Esophagus squamous epithelium (tissue), 5 donors: ENCODE data around the gene TECPR1. TPM values are rescaled to one million over a fixed set of nuclear protein-coding genes. Genes with fewer than 3 reads are reported as not detected.
"Not testable (repeated sequence)": the region's sequence is repeated elsewhere in the genome, so short reads cannot be mapped to it uniquely, and the experiment has no call there.

Experiments
- DNase-seq: peaks from one replicate; lab custom pipeline; 2025; lab: John Stamatoyannopoulos, UW
- H3K27ac ChIP-seq, 4 donors: fragments of 200-600 bp; sonication (generic); one replicate each; pipeline ENCODE4 v1.5.1; 2016 to 2019; ENCODE audit warnings: mild to moderate bottlenecking in 1 of 4
- H3K27me3 ChIP-seq, 4 donors: fragments of 200-600 bp; sonication (generic); 1 replicate in 3 of 4; 2 replicates in 1 of 4; pipeline versions ENCODE4 v1.5.1 to v1.6.0; 2017 to 2021; ENCODE audit warnings: antibody characterized with exemption in 1 of 4
- H3K36me3 ChIP-seq, 3 donors: fragments of 200-600 bp; sonication (generic); one replicate each; pipeline ENCODE4 v1.5.1; 2016 to 2019
- H3K4me1 ChIP-seq, 3 donors: fragments of 200-600 bp; sonication (generic); one replicate each; pipeline ENCODE4 v1.5.1; 2017 to 2019
- H3K4me3 ChIP-seq, 4 donors: fragments of 200-600 bp; sonication (generic); 1 replicate in 3 of 4; 2 replicates in 1 of 4; pipeline ENCODE4 v1.5.1; 2016 to 2019; ENCODE audit warnings: mild to moderate bottlenecking in 2 of 4, moderate library complexity in 1 of 4
- H3K9me3 ChIP-seq, 3 donors: fragments of 200-600 bp; sonication (generic); one replicate each; pipeline ENCODE4 v1.5.1; 2016 to 2019
- CTCF ChIP-seq, 6 experiments: fragments of 450-650 bp in 4 of 6; fragments of 200-600 bp in 2 of 6; sonication (generic) in 2 of 6; IDR thresholded peaks; one replicate each; pipeline ENCODE4 v1.5.1; 2016 to 2019; ENCODE audit warnings: antibody characterized with exemption in 6 of 6, mild to moderate bottlenecking in 4 of 6, moderate library complexity in 4 of 6
- POLR2A ChIP-seq, 4 donors: fragments of 450-650 bp; IDR thresholded peaks; one replicate each; pipeline ENCODE4 v1.6.1; 2017; ENCODE audit warnings: antibody characterized with exemption in 4 of 4, mild to moderate bottlenecking in 4 of 4, moderate library complexity in 3 of 4
- WGBS, 2 donors: methylation state at CpG; one replicate each; pipeline ENCODE4 v1.1.5; 2018; 5-methylcytosine and 5-hydroxymethylcytosine counted together
- intact Hi-C: fragments of 100-400 bp; cut with DNase I; formaldehyde crosslinking; loops from one replicate; pipeline ENCODE4 v1.15.0; 2022
- total RNA-seq, 4 donors: library from RNA; depleted of rRNA; stranded (reverse); fragments of >200 nt; gene quantifications; one replicate each; pipeline ENCODE4 v1.1.0, GENCODE V29; 2016
- donor health status: DM: yes; HTN: yes; CAD: no.

The TECPR1 gene
- total RNA-seq, 4 donors from 2014 or later = 13.4 to 21.5 (median 19.0) TPM

- Histone ChIP-seq H3K27me3 (no peaks in the 10 kb centered on the region), H3K27ac (no peak overlapping the region), H3K36me3 (peaks cover 7 to 93% (median 9%) of the 10 kb centered on the region in 3 donors), H3K4me1 (no peaks in the 10 kb centered on the region), H3K9me3 (no peaks in the 10 kb centered on the region), H3K4me3 (no peak overlapping the region)
- intact Hi-C loops = no loop called here
- TF ChIP-seq CTCF (IDR thresholded peaks at IDR 0.05) (no peak), POLR2A (IDR thresholded peaks at IDR 0.05) (no peak)
- WGBS, 2 donors = 95 to 100% methylated on average over 7 to 9 of the region's 34 CpGs
- DNase-seq = no peak
These were observed 30.2 kb downstream of the TECPR1 start for GRCh38 chr7:98221611-98222532.

GRCh38 chr7:98219382-98219781, 32.6 kb downstream of the TECPR1 start:
- H3K9me3 ChIP-seq, DNase-seq, H3K4me1 ChIP-seq, H3K27ac ChIP-seq, H3K4me3 ChIP-seq, intact Hi-C loops, H3K27me3 ChIP-seq: not testable (repeated sequence)
- H3K36me3 ChIP-seq = peaks cover under 1 to 85% (median 9%) of the 10 kb centered on the region in 3 donors
- WGBS, 2 donors = 86 to 87% methylated on average over 4 to 6 of the region's 6 CpGs

GRCh38 chr7:98217623-98218582, 34.1 kb downstream of the TECPR1 start:
- no peak for DNase-seq
- no peak overlapping the region for H3K4me3 ChIP-seq
- H3K9me3 ChIP-seq = no peaks in the 10 kb centered on the region
- WGBS, 2 donors = 66 to 87% methylated on average over 2 to 16 of the region's 41 CpGs
- H3K27ac ChIP-seq = no peak overlapping the region
- H3K27me3 ChIP-seq = no peaks in the 10 kb centered on the region
- TF ChIP-seq CTCF (IDR thresholded peaks at IDR 0.05) (no peak), POLR2A (IDR thresholded peaks at IDR 0.05) (no peak)
- no peaks in the 10 kb centered on the region for H3K4me1 ChIP-seq
- intact Hi-C loops = no loop called here
- peaks cover 0 to 70% (median 9%) of the 10 kb centered on the region in 3 donors for H3K36me3 ChIP-seq

DNA sequence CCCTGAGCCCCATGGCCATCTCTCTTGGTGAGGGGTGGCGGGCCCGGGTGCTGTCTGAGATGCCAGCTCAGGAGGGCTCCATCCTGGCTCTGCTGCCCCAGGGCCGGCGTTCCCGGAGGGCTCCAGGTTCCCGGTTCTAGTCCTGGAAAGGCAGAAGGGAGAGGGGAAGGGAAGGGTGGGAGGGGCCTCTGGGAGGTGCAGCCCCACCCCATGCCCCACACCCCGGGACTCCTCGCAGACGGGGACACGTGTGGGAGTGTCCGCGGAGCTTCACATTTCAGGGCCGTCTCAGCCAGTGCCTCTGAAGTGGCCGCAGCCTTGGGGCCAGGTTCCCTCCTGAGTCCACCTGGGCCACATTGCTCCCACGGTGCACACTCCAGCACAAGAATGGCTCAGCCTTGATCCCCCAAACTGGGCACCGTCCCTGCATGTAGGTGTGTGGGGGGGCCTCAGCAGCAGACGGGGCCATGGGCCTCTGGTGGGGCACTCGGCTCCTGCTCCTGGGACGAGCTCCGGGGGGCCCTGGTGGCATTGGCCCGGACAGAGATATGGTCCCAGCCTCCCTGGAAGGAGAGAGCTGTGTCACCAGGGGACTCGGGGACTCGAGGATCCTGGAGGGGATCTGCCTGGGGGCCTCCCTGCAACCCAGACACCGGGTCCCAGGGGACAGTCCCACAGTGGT, 35.0 kb downstream of the TECPR1 start:
- H3K36me3 ChIP-seq = peaks cover 0 to 62% (median 9%) of the 10 kb centered on the region in 3 donors
- intact Hi-C loops = no loop called here
- H3K9me3 ChIP-seq = no peaks in the 10 kb centered on the region
- 67% methylated on average over 1 of the region's 24 CpGs; no CpG with 5 or more reads in 1 of the 2 donors for WGBS, 2 donors
- H3K4me3 ChIP-seq = no peak overlapping the region
- H3K27ac ChIP-seq = no peak overlapping the region
- no peak for DNase-seq
- TF ChIP-seq POLR2A (IDR thresholded peaks at IDR 0.05) (no peak), CTCF (IDR thresholded peaks at IDR 0.05) (no peak)
- H3K4me1 ChIP-seq = no peaks in the 10 kb centered on the region
- H3K27me3 ChIP-seq = peaks cover 0 to 2% (median 0%) of the 10 kb centered on the region in 4 donors
